SKM-1 (cell line): ENCODE data around the gene CPA3.

Source experiments
- DNase-seq: peaks from one replicate; lab custom pipeline; 2025; ENCODE audit not compliant: unreplicated experiment; lab: John Stamatoyannopoulos, UW

CPA3 gene

GRCh38 chr3:148914936-148915690 is 50.0 kb downstream of the CPA3 start:
- peak; percentile 11 for DNase-seq

- no peak for DNase-seq
Measured at GRCh38 chr3:148916132-148916531, 51.0 kb downstream of the CPA3 start.

- DNase-seq: no peak
Measured at GRCh38 chr3:148922467-148922866, 57.4 kb downstream of the CPA3 start.

- no peak for DNase-seq
Measured at GRCh38 chr3:148923592-148923991, 58.5 kb downstream of the CPA3 start.

- no peak for DNase-seq
Measured at GRCh38 chr3:148924562-148924961, 59.5 kb downstream of the CPA3 start.

- DNase-seq: no peak
Measured at GRCh38 chr3:148925845-148926244, 60.7 kb downstream of the CPA3 start.

GRCh38 chr3:148930752-148931151 is 65.7 kb downstream of the CPA3 start:
- no peak for DNase-seq

GRCh38 chr3:148931574-148931973 is 66.5 kb downstream of the CPA3 start:
- DNase-seq: no peak

GRCh38 chr3:148932972-148933371 is 67.9 kb downstream of the CPA3 start:
- no peak for DNase-seq

GRCh38 chr3:148937467-148938255 is 72.6 kb downstream of the CPA3 start:
- no peak for DNase-seq

GRCh38 chr3:148938306-148938705 is 73.2 kb downstream of the CPA3 start:
- DNase-seq: no peak

GRCh38 chr3:148938936-148939335 is 73.8 kb downstream of the CPA3 start:
- no peak for DNase-seq

GRCh38 chr3:148940983-148941382 is 75.9 kb downstream of the CPA3 start:
- no peak for DNase-seq

- peak; percentile 61 for DNase-seq
Measured at GRCh38 chr3:148943506-148944205, 78.6 kb downstream of the CPA3 start.

- DNase-seq: no peak
Measured at GRCh38 chr3:148945116-148945515, 80.0 kb downstream of the CPA3 start.
